Lower leg skin (tissue), 4 donors: Measurements from ENCODE around the gene HPN. TPM values are rescaled to one million over a fixed set of nuclear protein-coding genes. Genes with fewer than 3 reads are reported as not detected.
"Not testable (repeated sequence)": the region's sequence is repeated elsewhere in the genome, so short reads cannot be mapped to it uniquely, and the experiment has no call there.

Experiments used
- DNase-seq, 2 donors: peaks; one replicate each; pipeline ENCODE4 v3.0.0-alpha.2; 2019; ENCODE audit warnings: low spot score in 2 of 2
- H3K4me3 ChIP-seq: fragments of 200-600 bp; sonication (generic); 2 replicates; pipeline ENCODE4 v1.5.1; 2017; ENCODE audit warnings: mild to moderate bottlenecking, low read depth; ENCODE audit not compliant: poor library complexity, severe bottlenecking
- POLR2A ChIP-seq, 2 donors: fragments of 450-650 bp; IDR thresholded peaks; one replicate each; pipeline ENCODE4 v1.6.1; 2016 to 2017; ENCODE audit warnings: antibody characterized with exemption in 2 of 2, mild to moderate bottlenecking in 1 of 2, moderate library complexity in 1 of 2
- WGBS, 2 donors: methylation state at CpG; one replicate each; pipeline ENCODE4 v1.1.5; 2018; 5-methylcytosine and 5-hydroxymethylcytosine counted together
- intact Hi-C: fragments of 100-400 bp; cut with DNase I; formaldehyde crosslinking; loops from one replicate; pipeline ENCODE4 v1.15.0; 2023; ENCODE audit warnings: low total_unique reads
- total RNA-seq, 4 donors: library from RNA; depleted of rRNA; stranded (reverse); fragments of >200 nt; gene quantifications; one replicate each; pipeline ENCODE4 v1.1.0, GENCODE V29; 2016
- TF ChIP-seq, protein P1 (sequence below), 3 donors: fragments of 450-650 bp; IDR thresholded peaks; one replicate each; pipeline ENCODE4 v1.5.1; 2016; ENCODE audit warnings: antibody characterized with exemption in 3 of 3, mild to moderate bottlenecking in 3 of 3, moderate library complexity in 2 of 3

HPN gene
- total RNA-seq, 4 donors from 2014 or later: 0.45 to 2.0 (median 1.3) TPM; not detected in 1

DNA sequence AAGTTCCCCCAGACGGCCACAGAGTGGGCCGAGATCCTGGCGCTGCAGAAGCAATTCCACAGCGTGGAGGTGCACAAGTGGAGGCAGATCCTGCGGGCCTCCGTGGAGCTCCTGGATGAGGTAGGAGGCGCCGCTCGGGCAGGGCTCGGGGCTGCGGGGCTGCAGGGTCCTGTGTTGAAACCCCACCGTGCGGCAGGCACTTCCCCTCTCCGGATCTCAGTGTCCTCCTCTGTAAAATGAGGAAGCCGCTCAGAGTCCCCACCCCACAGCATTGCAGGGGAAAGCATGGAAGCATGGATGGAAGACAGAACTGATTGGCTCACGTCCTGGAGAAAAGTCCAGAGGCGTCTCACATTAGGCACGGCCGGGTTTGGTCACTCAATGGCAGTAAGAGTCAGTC lies 18.1 kb upstream of the HPN start:
- WGBS, 2 donors: 76 to 91% methylated on average over 12 to 18 of the region's 19 CpGs
- no peak for TF ChIP-seq POLR2A (IDR thresholded peaks at IDR 0.05)
- TF ChIP-seq, protein P1, sequence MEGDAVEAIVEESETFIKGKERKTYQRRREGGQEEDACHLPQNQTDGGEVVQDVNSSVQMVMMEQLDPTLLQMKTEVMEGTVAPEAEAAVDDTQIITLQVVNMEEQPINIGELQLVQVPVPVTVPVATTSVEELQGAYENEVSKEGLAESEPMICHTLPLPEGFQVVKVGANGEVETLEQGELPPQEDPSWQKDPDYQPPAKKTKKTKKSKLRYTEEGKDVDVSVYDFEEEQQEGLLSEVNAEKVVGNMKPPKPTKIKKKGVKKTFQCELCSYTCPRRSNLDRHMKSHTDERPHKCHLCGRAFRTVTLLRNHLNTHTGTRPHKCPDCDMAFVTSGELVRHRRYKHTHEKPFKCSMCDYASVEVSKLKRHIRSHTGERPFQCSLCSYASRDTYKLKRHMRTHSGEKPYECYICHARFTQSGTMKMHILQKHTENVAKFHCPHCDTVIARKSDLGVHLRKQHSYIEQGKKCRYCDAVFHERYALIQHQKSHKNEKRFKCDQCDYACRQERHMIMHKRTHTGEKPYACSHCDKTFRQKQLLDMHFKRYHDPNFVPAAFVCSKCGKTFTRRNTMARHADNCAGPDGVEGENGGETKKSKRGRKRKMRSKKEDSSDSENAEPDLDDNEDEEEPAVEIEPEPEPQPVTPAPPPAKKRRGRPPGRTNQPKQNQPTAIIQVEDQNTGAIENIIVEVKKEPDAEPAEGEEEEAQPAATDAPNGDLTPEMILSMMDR (IDR thresholded peaks at IDR 0.05): no peak
- no peak for DNase-seq
- H3K4me3 ChIP-seq: no peak overlapping the region
- intact Hi-C loops: no loop called here

DNA sequence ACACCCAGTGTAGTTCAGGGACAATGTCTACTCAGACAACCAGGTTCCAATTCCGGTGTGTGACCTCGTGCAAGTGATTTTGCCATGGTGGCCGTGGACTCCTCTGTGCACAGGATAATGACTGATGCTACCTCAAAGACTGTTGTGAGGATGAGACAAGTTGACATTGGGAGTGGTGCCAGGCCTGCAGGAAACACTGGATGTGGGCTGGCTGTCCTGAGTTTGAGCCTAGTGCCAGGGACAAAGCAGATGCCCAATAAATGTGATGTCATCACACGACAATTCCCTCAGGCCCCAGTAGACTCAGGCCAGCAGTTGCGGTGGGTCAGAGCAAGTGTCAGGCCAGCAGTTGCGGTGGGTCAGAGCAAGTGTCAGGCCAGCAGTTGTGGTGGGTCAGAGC lies 17.4 kb upstream of the HPN start:
- WGBS, 2 donors: 89 to 90% methylated on average over 6 of the region's 6 CpGs
- intact Hi-C loops: no loop called here

DNA sequence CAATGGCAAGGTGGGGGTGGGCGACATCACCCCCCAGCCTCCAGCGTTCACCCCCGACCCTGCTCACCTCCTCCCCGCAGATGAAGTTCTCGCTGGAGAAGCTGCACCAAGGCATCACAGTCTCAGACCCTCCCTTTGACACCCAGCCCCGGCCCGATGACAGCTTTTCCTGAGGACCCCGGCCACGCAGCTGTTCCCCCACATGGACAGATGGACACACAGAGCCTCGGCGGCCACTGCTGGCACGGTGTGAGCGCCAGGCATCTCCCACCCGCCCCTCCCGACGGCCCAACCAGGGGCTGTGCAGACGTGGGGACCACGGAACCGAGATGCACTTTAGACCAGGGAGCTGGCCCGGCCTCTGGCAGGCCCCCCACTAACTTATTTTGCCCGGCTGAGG lies 15.6 kb upstream of the HPN start:
- no peak for DNase-seq
- TF ChIP-seq POLR2A (IDR thresholded peaks at IDR 0.05): no peak
- TF ChIP-seq, protein P1 (IDR thresholded peaks at IDR 0.05): no peak
- H3K4me3 ChIP-seq: no peak overlapping the region
- intact Hi-C loops: no loop called here
- WGBS, 2 donors: 88 to 90% methylated on average over 18 to 21 of the region's 21 CpGs

More for the DNA sequence above, 17.4 kb upstream of the HPN start:
- no peak for TF ChIP-seq POLR2A (IDR thresholded peaks at IDR 0.05)
- TF ChIP-seq, protein P1 (IDR thresholded peaks at IDR 0.05): no peak
- H3K4me3 ChIP-seq: no peak overlapping the region
- no peak for DNase-seq

DNA sequence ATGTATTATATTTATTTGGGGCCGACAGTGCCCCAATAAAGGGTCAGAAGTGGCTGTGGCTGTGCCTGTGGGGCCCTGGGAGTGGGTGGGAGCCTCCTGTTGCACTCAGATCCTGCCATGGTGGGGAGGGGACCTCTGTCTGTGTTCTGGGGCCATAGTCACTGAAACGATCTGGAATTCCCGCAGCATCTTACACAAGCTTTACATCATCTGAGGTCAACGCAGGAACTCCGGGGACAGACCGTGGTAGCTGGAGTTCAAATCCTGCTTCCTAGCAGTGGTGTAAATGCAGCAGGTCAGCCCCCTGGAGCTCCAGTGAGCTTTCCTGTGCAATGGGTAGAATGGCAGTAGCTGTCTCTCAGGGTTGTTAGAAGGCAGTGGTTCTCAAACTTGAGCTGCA lies 15.1 kb upstream of the HPN start:
- TF ChIP-seq POLR2A (IDR thresholded peaks at IDR 0.05): no peak
- TF ChIP-seq, protein P1 (IDR thresholded peaks at IDR 0.05): no peak
- intact Hi-C loops: no loop called here
- WGBS, 2 donors: 82 to 87% methylated on average over 6 of the region's 6 CpGs

DNA sequence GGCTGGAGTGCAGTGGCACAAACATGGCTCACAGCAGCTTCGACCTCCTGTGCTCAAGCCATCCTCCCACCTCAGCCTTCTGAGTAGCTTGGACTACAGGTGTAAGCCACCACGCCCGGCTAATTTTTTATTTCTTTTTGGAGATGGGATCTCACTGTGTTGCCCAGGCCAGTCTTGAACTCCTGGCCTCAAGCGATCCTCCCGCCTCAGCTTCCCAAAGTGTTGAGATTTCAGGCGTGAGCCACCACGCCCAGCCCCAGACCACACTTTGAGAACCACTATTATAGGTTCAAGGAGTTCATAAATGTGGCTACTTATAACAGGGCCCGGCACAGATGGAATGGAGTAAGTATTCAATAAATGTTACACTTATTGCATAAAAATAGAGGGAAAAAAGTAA lies 14.5 kb upstream of the HPN start:
- DNase-seq: no peak
- intact Hi-C loops: no loop called here
- WGBS, 2 donors: 90% methylated on average over 8 of the region's 8 CpGs
- no peak overlapping the region for H3K4me3 ChIP-seq
- TF ChIP-seq, protein P1 (IDR thresholded peaks at IDR 0.05): no peak
- TF ChIP-seq POLR2A (IDR thresholded peaks at IDR 0.05): no peak

More for the DNA sequence above, 15.1 kb upstream of the HPN start:
- H3K4me3 ChIP-seq: no peak overlapping the region
- no peak for DNase-seq

DNA sequence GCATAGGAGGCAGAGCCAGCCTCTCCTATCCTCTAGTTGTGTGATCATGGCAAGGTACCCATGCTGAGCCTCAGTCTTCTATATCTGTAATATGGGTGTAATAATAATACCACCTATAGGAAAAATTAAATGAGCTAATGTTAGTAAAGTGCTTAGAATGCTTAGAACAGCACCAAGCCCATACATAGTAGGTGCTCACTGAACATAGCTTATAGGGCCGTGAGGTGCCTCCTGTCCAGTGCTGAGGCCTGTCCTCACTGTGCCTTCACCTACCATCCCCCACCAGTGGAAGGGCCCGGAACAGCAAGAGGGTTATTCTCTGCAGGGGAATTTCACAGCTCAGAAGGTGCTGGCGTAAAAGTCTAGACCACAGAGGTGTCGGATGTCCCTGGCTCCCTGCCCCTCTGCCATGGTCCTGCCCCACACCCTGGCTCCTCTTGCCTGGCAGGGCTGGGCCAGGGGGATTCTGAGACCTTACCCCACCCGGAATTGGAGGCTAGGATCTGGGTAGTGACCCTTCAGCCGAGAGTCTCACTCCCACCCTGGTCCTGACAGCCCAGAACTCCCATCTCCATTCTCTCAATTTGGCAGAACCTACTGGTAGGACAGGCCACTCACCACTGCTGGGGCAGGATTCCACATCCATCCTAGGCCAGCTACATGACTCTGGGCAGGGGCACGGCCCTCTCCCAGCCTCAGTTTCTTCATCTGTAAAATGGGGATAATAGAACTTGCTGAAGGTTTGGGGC lies 13.5 kb upstream of the HPN start:
- WGBS, 2 donors: 79 to 84% methylated on average over 7 of the region's 7 CpGs
- intact Hi-C loops: no loop called here
- DNase-seq: no peak
- TF ChIP-seq POLR2A (IDR thresholded peaks at IDR 0.05): no peak
- TF ChIP-seq, protein P1 (IDR thresholded peaks at IDR 0.05): no peak
- H3K4me3 ChIP-seq: no peak overlapping the region

DNA sequence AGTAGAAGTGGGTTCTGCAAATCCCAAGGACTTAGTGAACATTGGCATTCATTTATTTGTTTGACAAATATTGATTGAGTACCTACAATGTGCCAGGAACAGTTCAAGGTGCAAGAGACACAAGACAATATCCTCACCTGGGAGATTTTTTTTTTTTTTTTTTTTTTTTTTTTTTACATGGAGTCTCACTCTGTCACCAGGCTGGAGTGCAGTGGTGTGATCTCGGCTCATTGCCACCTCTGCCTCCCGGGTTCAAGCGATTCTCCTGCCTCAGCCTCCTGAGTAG lies 13.0 kb upstream of the HPN start:
- intact Hi-C loops, DNase-seq: not testable (repeated sequence)
- WGBS, 2 donors: 84 to 95% methylated on average over 3 of the region's 3 CpGs

DNA sequence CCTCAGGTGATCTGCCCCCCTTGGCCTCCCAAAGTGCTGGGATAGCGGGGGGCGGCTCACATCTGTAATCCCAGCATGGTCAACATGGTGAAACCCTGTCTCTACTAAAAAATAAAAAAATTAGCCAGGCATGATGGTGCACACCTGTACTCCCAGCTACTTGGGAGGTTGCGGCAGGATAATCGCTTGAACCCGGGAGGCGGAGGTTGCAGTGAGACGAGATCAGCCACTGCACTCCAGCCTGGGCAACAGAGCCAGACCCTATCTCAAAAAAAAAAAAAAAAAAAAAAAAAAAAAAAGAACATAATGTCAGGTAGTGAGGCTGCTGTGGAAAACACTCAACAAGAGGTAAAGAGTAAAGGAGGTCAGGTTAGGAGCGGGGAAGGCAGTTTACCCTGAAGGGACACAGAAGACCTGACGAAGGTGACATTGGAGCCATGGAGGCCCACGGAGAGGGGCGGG lies 12.2 kb upstream of the HPN start:
- H3K4me3 ChIP-seq, intact Hi-C loops, DNase-seq: not testable (repeated sequence)
- WGBS, 2 donors: 76 to 77% methylated on average over 11 of the region's 11 CpGs

More for the DNA sequence above, 13.0 kb upstream of the HPN start:
- H3K4me3 ChIP-seq: not testable (repeated sequence)
